CD8-positive, alpha-beta memory T cell (primary cell): ENCODE data around the gene SFI1. TPM values are rescaled to one million over a fixed set of nuclear protein-coding genes. Genes with fewer than 3 reads are reported as not detected.
"Not testable (repeated sequence)": the region's sequence is repeated elsewhere in the genome, so short reads cannot be mapped to it uniquely, and the experiment has no call there.

ENCODE experiments used
- CTCF ChIA-PET: fragments of 350-600 bp; sonication (Branson Sonifier 250); formaldehyde crosslinking; loops from one replicate; lab custom pipeline; 2021; ENCODE audit warnings: antibody characterized with exemption; lab: Charles Lee
- POLR2A ChIA-PET: fragments of 350-600 bp; sonication (Branson Sonifier 250); formaldehyde crosslinking; loops from one replicate; lab custom pipeline; 2021; ENCODE audit warnings: antibody characterized with exemption; lab: Charles Lee
- DNase-seq, 5 donors: peaks; one replicate each; pipeline versions ENCODE4 v3.0.0 to v3.0.0-alpha.2; 2020 to 2022; ENCODE audit warnings: mixed read lengths in 1 of 5
- H3K27ac ChIP-seq: one replicate; pipeline ENCODE4 v1.7.0; 2013; ENCODE audit warnings: low read depth, mild to moderate bottlenecking, low read length, moderate library complexity
- H3K27me3 ChIP-seq: 2 replicates; pipeline ENCODE4 v1.7.0; 2013; ENCODE audit warnings: low read length, mild to moderate bottlenecking; ENCODE audit not compliant: insufficient read depth, poor library complexity, severe bottlenecking
- H3K36me3 ChIP-seq: 2 replicates; pipeline ENCODE4 v1.7.0; 2013; ENCODE audit warnings: mild to moderate bottlenecking, low read length, moderate library complexity; ENCODE audit not compliant: insufficient read depth
- H3K4me1 ChIP-seq: 2 replicates; pipeline ENCODE4 v1.7.0; 2013; ENCODE audit warnings: mild to moderate bottlenecking, low read length, moderate library complexity; ENCODE audit not compliant: insufficient read depth
- H3K4me3 ChIP-seq: 2 replicates; pipeline ENCODE4 v1.7.0; 2013; ENCODE audit warnings: mild to moderate bottlenecking, low read length
- H3K9me3 ChIP-seq: 2 replicates; pipeline ENCODE4 v1.7.0; 2013; ENCODE audit warnings: mild to moderate bottlenecking, low read length
- H3K27ac Mint-ChIP-seq, 8 donors: one replicate each; pipeline ENCODE4 v1.8.0; 2020 to 2021; ENCODE audit warnings: mixed read lengths in 8 of 8, mild to moderate bottlenecking in 6 of 8, inconsistent platforms in 3 of 8, moderate library complexity in 3 of 8
- H3K27me3 Mint-ChIP-seq, 2 donors: one replicate each; pipeline ENCODE4 v1.8.0; 2020 to 2021; ENCODE audit warnings: mixed read lengths in 2 of 2, mild to moderate bottlenecking in 1 of 2, moderate library complexity in 1 of 2
- H3K36me3 Mint-ChIP-seq, 3 donors: one replicate each; pipeline ENCODE4 v1.8.0; 2020 to 2021; ENCODE audit warnings: mixed read lengths in 3 of 3, inconsistent platforms in 1 of 3, mild to moderate bottlenecking in 1 of 3
- H3K4me1 Mint-ChIP-seq, 3 donors: one replicate each; pipeline ENCODE4 v1.8.0; 2020 to 2021; ENCODE audit warnings: mixed read lengths in 3 of 3, inconsistent platforms in 1 of 3, mild to moderate bottlenecking in 1 of 3
- H3K4me3 Mint-ChIP-seq, 7 donors: one replicate each; pipeline ENCODE4 v1.8.0; 2020 to 2021; ENCODE audit warnings: mixed read lengths in 7 of 7, mild to moderate bottlenecking in 6 of 7, moderate library complexity in 4 of 7, inconsistent platforms in 2 of 7
- H3K9me3 Mint-ChIP-seq, 5 donors: one replicate each; pipeline ENCODE4 v1.8.0; 2020 to 2022; ENCODE audit warnings: mixed read lengths in 5 of 5, mild to moderate bottlenecking in 3 of 5, moderate library complexity in 2 of 5, inconsistent platforms in 1 of 5
- polyA plus RNA-seq: library from polyadenylated mRNA; unstranded; fragments of 300-500 nt; fragmentation: Illumina TruSeq; gene quantifications from one replicate; pipeline ENCODE4 v1.2.3, GENCODE V29; 2021
- total RNA-seq, 2 experiments: library from RNA; stranded (reverse); gene quantifications; one replicate each; pipeline ENCODE4 v1.2.3, GENCODE V29; 2021

SFI1 gene
- total and polyA plus RNA-seq, 3 experiments from 2014 or later, result 34.8 to 129 (median 119) TPM

GRCh38 chr22:31532060-31532459, 35.7 kb downstream of the SFI1 start:
- Histone ChIP-seq H3K27ac (no peak overlapping the region), H3K36me3 (peaks cover 21% of the 10 kb centered on the region), H3K4me1 (no peaks in the 10 kb centered on the region), H3K27me3 (no peaks in the 10 kb centered on the region), H3K9me3 (no peaks in the 10 kb centered on the region), H3K4me3 (no peak overlapping the region)
- H3K36me3 Mint-ChIP-seq, result peaks cover 0 to 59% (median 23%) of the 10 kb centered on the region in 3 donors
- no peak overlapping the region for H3K4me3 Mint-ChIP-seq
- ChIA-PET POLR2A (no interaction called here), CTCF (interaction anchor here (1.6 kb wide), 1 partner anchor 24 kb away, joined by 5 read pairs; no protein-coding TSS in a partner anchor)
- no peak for DNase-seq
- H3K27ac Mint-ChIP-seq, result peak overlapping the region in 3 of 8 donors; percentile 31 to 75 (median 46)
- H3K27me3 Mint-ChIP-seq, result no peaks in the 10 kb centered on the region
- H3K9me3 Mint-ChIP-seq, result no peaks in the 10 kb centered on the region
- H3K4me1 Mint-ChIP-seq, result peaks cover 34 to 56% (median 51%) of the 10 kb centered on the region in 3 donors

GRCh38 chr22:31533374-31533773, 37.0 kb downstream of the SFI1 start:
- CTCF ChIA-PET, result no interaction called here
- Mint-ChIP-seq H3K27me3 (no peaks in the 10 kb centered on the region), H3K27ac (peak overlapping the region in 7 of 8 donors; percentile 32 to 89 (median 56)), H3K36me3 (peaks cover 0 to 60% (median 21%) of the 10 kb centered on the region in 3 donors), H3K9me3 (no peaks in the 10 kb centered on the region), H3K4me3 (peak overlapping the region in 2 of 7 donors; percentile 0 to 19), H3K4me1 (peaks cover 38 to 63% (median 58%) of the 10 kb centered on the region in 3 donors)
- H3K27me3 ChIP-seq, result no peaks in the 10 kb centered on the region
- POLR2A ChIA-PET, result no interaction called here
- H3K4me3 ChIP-seq, result no peak overlapping the region
- H3K9me3 ChIP-seq, result no peaks in the 10 kb centered on the region
- no peak for DNase-seq
- no peak overlapping the region for H3K27ac ChIP-seq
- H3K36me3 ChIP-seq, result peaks cover 21% of the 10 kb centered on the region
- H3K4me1 ChIP-seq, result no peaks in the 10 kb centered on the region

- H3K36me3 ChIP-seq, result peaks cover 15% of the 10 kb centered on the region
- no peak overlapping the region for H3K4me3 ChIP-seq
- Mint-ChIP-seq H3K36me3 (peaks cover 0 to 54% (median 19%) of the 10 kb centered on the region in 3 donors), H3K27ac (peak overlapping the region; percentile 4 to 91 (median 84)), H3K27me3 (no peaks in the 10 kb centered on the region), H3K4me3 (peak overlapping the region in 2 of 7 donors; percentile 24 to 48), H3K9me3 (no peaks in the 10 kb centered on the region), H3K4me1 (peaks cover 45 to 61% (median 53%) of the 10 kb centered on the region in 3 donors)
- peaks cover 4% of the 10 kb centered on the region for H3K4me1 ChIP-seq
- no peak for DNase-seq
- no peaks in the 10 kb centered on the region for H3K27me3 ChIP-seq
- H3K27ac ChIP-seq, result no peak overlapping the region
- no peaks in the 10 kb centered on the region for H3K9me3 ChIP-seq
- POLR2A ChIA-PET, result no interaction called here
- CTCF ChIA-PET, result interaction anchor here (1.4 kb wide), 1 partner anchor 11 kb away, joined by 4 read pairs; no protein-coding TSS in a partner anchor
Measured at GRCh38 chr22:31537019-31537535, 40.7 kb downstream of the SFI1 start.

GRCh38 chr22:31538815-31539214, 42.5 kb downstream of the SFI1 start:
- ChIA-PET POLR2A (no interaction called here), CTCF (interaction anchor here (1.1 kb wide), 1 partner anchor 17 kb away, joined by 3 read pairs; no protein-coding TSS in a partner anchor)
- Mint-ChIP-seq H3K36me3 (peaks cover 0 to 46% (median 13%) of the 10 kb centered on the region in 3 donors), H3K27ac (peak overlapping the region; percentile 3 to 90 (median 63)), H3K9me3 (no peaks in the 10 kb centered on the region), H3K4me1 (peaks cover 32 to 44% (median 35%) of the 10 kb centered on the region in 3 donors), H3K4me3 (no peak overlapping the region), H3K27me3 (no peaks in the 10 kb centered on the region)
- H3K27ac ChIP-seq, result no peak overlapping the region
- DNase-seq, result no peak
- peaks cover 4% of the 10 kb centered on the region for H3K4me1 ChIP-seq
- H3K9me3 ChIP-seq, result no peaks in the 10 kb centered on the region
- no peaks in the 10 kb centered on the region for H3K27me3 ChIP-seq
- H3K36me3 ChIP-seq, result peaks cover 15% of the 10 kb centered on the region
- H3K4me3 ChIP-seq, result no peak overlapping the region

GRCh38 chr22:31540166-31540565, 43.8 kb downstream of the SFI1 start:
- H3K4me3 ChIP-seq, H3K27me3 Mint-ChIP-seq, H3K4me1 ChIP-seq, H3K27me3 ChIP-seq, H3K9me3 ChIP-seq, DNase-seq, H3K4me3 Mint-ChIP-seq, H3K9me3 Mint-ChIP-seq, H3K27ac ChIP-seq, POLR2A ChIA-PET: not testable (repeated sequence)
- CTCF ChIA-PET, result interaction anchor here (1.1 kb wide), 1 partner anchor 16 kb away, joined by 3 read pairs; no protein-coding TSS in a partner anchor
- Mint-ChIP-seq H3K36me3 (peaks cover 0 to 46% (median 11%) of the 10 kb centered on the region in 3 donors), H3K4me1 (peaks cover 27 to 36% (median 34%) of the 10 kb centered on the region in 3 donors), H3K27ac (peak overlapping the region in 1 of 8 donors; percentile 50)
- H3K36me3 ChIP-seq, result peaks cover 15% of the 10 kb centered on the region

- Mint-ChIP-seq H3K4me3 (peak overlapping the region in 1 of 7 donors; percentile 23), H3K27ac (peak overlapping the region in 2 of 8 donors; percentile 17 to 74), H3K27me3 (no peaks in the 10 kb centered on the region), H3K4me1 (peaks cover 25 to 34% (median 31%) of the 10 kb centered on the region in 3 donors), H3K9me3 (no peaks in the 10 kb centered on the region), H3K36me3 (peaks cover 0 to 46% (median 11%) of the 10 kb centered on the region in 3 donors)
- no peak for DNase-seq
- no peaks in the 10 kb centered on the region for H3K9me3 ChIP-seq
- H3K4me3 ChIP-seq, result no peak overlapping the region
- CTCF ChIA-PET, result no interaction called here
- POLR2A ChIA-PET, result no interaction called here
- peaks cover 4% of the 10 kb centered on the region for H3K4me1 ChIP-seq
- peaks cover 15% of the 10 kb centered on the region for H3K36me3 ChIP-seq
- no peak overlapping the region for H3K27ac ChIP-seq
- H3K27me3 ChIP-seq, result no peaks in the 10 kb centered on the region
Measured at GRCh38 chr22:31540966-31541365, 44.6 kb downstream of the SFI1 start.

- peaks cover 3 to 5% (median 4%) of the 10 kb centered on the region in 3 donors for H3K4me1 Mint-ChIP-seq
- Histone ChIP-seq H3K9me3 (no peaks in the 10 kb centered on the region), H3K27ac (no peak overlapping the region), H3K27me3 (no peaks in the 10 kb centered on the region), H3K36me3 (peaks cover 16% of the 10 kb centered on the region), H3K4me1 (no peaks in the 10 kb centered on the region), H3K4me3 (no peak overlapping the region)
- H3K36me3 Mint-ChIP-seq, result peaks cover 0 to 47% (median 2%) of the 10 kb centered on the region in 3 donors
- POLR2A ChIA-PET, result interaction anchor here (0.5 kb wide), 1 partner anchor 55 kb away, joined by 3 read pairs; no protein-coding TSS in a partner anchor
- peak overlapping the region in 1 of 8 donors; percentile 43 for H3K27ac Mint-ChIP-seq
- CTCF ChIA-PET, result no interaction called here
- DNase-seq, result no peak
- H3K9me3 Mint-ChIP-seq, result no peaks in the 10 kb centered on the region
- H3K4me3 Mint-ChIP-seq, result no peak overlapping the region
- H3K27me3 Mint-ChIP-seq, result no peaks in the 10 kb centered on the region
Measured at GRCh38 chr22:31544481-31545480, 48.4 kb downstream of the SFI1 start.
